NB4 (cell line): ENCODE data around the gene MB21D2.

ENCODE experiments used
- MYC ChIP-seq: IDR thresholded peaks from 2 replicates; pipeline ENCODE4 v1.6.1; 2011; ENCODE audit warnings: low read depth, low read length
- TF ChIP-seq, protein P1 (sequence below): IDR thresholded peaks from one replicate; pipeline ENCODE4 v1.5.1; 2012; ENCODE audit warnings: low read depth, low read length

- TF ChIP-seq, protein P1, sequence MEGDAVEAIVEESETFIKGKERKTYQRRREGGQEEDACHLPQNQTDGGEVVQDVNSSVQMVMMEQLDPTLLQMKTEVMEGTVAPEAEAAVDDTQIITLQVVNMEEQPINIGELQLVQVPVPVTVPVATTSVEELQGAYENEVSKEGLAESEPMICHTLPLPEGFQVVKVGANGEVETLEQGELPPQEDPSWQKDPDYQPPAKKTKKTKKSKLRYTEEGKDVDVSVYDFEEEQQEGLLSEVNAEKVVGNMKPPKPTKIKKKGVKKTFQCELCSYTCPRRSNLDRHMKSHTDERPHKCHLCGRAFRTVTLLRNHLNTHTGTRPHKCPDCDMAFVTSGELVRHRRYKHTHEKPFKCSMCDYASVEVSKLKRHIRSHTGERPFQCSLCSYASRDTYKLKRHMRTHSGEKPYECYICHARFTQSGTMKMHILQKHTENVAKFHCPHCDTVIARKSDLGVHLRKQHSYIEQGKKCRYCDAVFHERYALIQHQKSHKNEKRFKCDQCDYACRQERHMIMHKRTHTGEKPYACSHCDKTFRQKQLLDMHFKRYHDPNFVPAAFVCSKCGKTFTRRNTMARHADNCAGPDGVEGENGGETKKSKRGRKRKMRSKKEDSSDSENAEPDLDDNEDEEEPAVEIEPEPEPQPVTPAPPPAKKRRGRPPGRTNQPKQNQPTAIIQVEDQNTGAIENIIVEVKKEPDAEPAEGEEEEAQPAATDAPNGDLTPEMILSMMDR, result no peak
- no peak for TF ChIP-seq MYC
Observed at GRCh38 chr3:192861972-192862371, 55.7 kb downstream of the MB21D2 start.
